Right lobe of liver (tissue), 4 donors: ENCODE results near the gene CHAMP1.

Source experiments
- POLR2A ChIP-seq: fragments of 450-650 bp; IDR thresholded peaks from one replicate; pipeline ENCODE4 v1.6.1; 2017; ENCODE audit warnings: antibody characterized with exemption, mild to moderate bottlenecking
- TF ChIP-seq, protein P1 (sequence below), 4 donors: fragments of 200-600 bp in 3 of 4; fragments of 450-650 bp in 1 of 4; IDR thresholded peaks; one replicate each; pipeline versions ENCODE4 v1.5.1 to v1.8.0; 2016 to 2022; ENCODE audit warnings: antibody characterized with exemption in 4 of 4, mild to moderate bottlenecking in 2 of 4
- donor health status: DM: no; HTN: no; CAD: no.
- donor health status: DM: no; HTN: no; CAD: no.
- donor health status: DM: no; HTN: yes; CAD: no.

DNA sequence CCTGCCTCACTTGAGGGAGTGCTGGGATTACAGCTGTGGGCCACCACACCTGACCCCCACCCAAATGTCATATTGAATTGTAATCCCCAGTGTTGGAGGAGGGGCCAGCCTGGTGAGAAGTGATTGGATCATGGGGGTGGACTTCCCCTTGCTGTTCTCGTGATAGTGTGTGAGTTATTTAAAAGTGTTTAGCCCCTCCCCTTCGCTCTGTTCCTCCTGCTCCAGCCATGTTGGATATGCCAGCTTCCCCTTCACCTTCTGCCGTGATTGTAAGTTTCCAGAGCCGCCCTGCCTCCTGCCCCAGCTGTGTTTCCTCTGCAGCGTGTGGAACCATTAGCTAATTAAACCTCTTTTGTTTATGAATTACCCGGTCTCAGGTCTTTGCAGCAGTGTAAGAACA, 13.7 kb downstream of the CHAMP1 start:
- TF ChIP-seq, protein P1, sequence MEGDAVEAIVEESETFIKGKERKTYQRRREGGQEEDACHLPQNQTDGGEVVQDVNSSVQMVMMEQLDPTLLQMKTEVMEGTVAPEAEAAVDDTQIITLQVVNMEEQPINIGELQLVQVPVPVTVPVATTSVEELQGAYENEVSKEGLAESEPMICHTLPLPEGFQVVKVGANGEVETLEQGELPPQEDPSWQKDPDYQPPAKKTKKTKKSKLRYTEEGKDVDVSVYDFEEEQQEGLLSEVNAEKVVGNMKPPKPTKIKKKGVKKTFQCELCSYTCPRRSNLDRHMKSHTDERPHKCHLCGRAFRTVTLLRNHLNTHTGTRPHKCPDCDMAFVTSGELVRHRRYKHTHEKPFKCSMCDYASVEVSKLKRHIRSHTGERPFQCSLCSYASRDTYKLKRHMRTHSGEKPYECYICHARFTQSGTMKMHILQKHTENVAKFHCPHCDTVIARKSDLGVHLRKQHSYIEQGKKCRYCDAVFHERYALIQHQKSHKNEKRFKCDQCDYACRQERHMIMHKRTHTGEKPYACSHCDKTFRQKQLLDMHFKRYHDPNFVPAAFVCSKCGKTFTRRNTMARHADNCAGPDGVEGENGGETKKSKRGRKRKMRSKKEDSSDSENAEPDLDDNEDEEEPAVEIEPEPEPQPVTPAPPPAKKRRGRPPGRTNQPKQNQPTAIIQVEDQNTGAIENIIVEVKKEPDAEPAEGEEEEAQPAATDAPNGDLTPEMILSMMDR (IDR thresholded peaks at IDR 0.05) = no peak
- TF ChIP-seq POLR2A = no peak
